Right lobe of liver (tissue), 4 donors: ENCODE results near the gene LAD1.

Experiments
- CTCF ChIP-seq, 4 donors: fragments of 200-600 bp in 3 of 4; fragments of 450-650 bp in 1 of 4; IDR thresholded peaks; one replicate each; pipeline versions ENCODE4 v1.5.1 to v1.8.0; 2016 to 2022; ENCODE audit warnings: antibody characterized with exemption in 4 of 4, mild to moderate bottlenecking in 2 of 4
- POLR2A ChIP-seq: fragments of 450-650 bp; IDR thresholded peaks from one replicate; pipeline ENCODE4 v1.6.1; 2017; ENCODE audit warnings: antibody characterized with exemption, mild to moderate bottlenecking
- donor health status: DM: no; HTN: no; CAD: no.
- donor health status: DM: no; HTN: no; CAD: no.
- donor health status: DM: no; HTN: yes; CAD: no.

- no peak for TF ChIP-seq CTCF (IDR thresholded peaks at IDR 0.05)
- no peak for TF ChIP-seq POLR2A
Observed at GRCh38 chr1:201334325-201335173, 64.6 kb downstream of the LAD1 start.
